Ectodermal cell (in vitro differentiated cells): ENCODE results near the gene FNTB.
"Not testable (repeated sequence)": the region's sequence is repeated elsewhere in the genome, so short reads cannot be mapped to it uniquely, and the experiment has no call there.

Source experiments
- H3K27ac ChIP-seq: 2 replicates; pipeline ENCODE4 v1.7.0; 2013; ENCODE audit warnings: mild to moderate bottlenecking, low read depth, low read length; ENCODE audit not compliant: insufficient read depth, poor library complexity, severe bottlenecking
- H3K27me3 ChIP-seq: 2 replicates; pipeline ENCODE4 v1.7.0; 2013; ENCODE audit warnings: mild to moderate bottlenecking, low read length; ENCODE audit not compliant: insufficient read depth, control insufficient read depth, poor library complexity, severe bottlenecking
- H3K36me3 ChIP-seq: one replicate; pipeline ENCODE4 v1.7.0; 2013; ENCODE audit warnings: low read length; ENCODE audit not compliant: control insufficient read depth, insufficient read depth
- H3K4me1 ChIP-seq: one replicate; pipeline ENCODE4 v1.7.0; 2013; ENCODE audit warnings: low read length; ENCODE audit not compliant: control insufficient read depth, insufficient read depth
- H3K4me3 ChIP-seq: 2 replicates; pipeline ENCODE4 v1.7.0; 2013; ENCODE audit warnings: low read depth, low read length, control low read depth; ENCODE audit not compliant: insufficient read depth
- H3K9me3 ChIP-seq: 2 replicates; pipeline ENCODE4 v1.7.0; 2013; ENCODE audit warnings: mild to moderate bottlenecking, low read length, moderate library complexity; ENCODE audit not compliant: control insufficient read depth
- WGBS, 2 experiments: methylation state at CpG; one replicate each; pipeline ENCODE4 v1.1.7; 2013; ENCODE audit warnings: missing lambda C conversion rate in 2 of 2; 5-methylcytosine and 5-hydroxymethylcytosine counted together

FNTB gene

GRCh38 chr14:65080960-65081747 lies 94.5 kb downstream of the FNTB start:
- Histone ChIP-seq H3K4me3 (no peak overlapping the region), H3K4me1 (no peaks in the 10 kb centered on the region), H3K27me3 (no peaks in the 10 kb centered on the region), H3K27ac (no peak overlapping the region), H3K9me3 (no peaks in the 10 kb centered on the region), H3K36me3 (peaks cover 35% of the 10 kb centered on the region)
- WGBS, 2 experiments, result 91 to 96% methylated on average over 2 of the region's 2 CpGs

DNA sequence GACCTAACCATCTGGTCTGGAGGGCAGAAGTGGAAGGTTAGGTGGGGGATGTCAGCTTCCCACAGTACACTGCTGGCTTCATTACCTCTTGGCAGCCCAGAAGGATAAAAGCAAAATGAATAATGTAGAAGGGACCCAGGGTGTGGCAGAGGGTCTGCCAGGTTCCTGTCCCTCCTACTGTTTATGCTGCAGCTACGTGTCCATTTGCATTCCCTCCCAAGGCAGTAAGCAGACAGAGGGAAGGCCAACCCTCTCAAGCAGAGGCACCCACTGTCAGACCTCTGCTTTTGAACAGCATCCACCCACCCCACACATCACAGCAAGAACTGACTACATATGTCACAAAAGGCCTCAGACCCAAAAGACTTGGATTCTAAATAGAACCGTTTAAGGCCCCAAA lies 96.2 kb downstream of the FNTB start:
- Histone ChIP-seq H3K4me1 (no peaks in the 10 kb centered on the region), H3K36me3 (peaks cover 38% of the 10 kb centered on the region), H3K4me3 (no peak overlapping the region), H3K27ac (no peak overlapping the region), H3K9me3 (no peaks in the 10 kb centered on the region), H3K27me3 (no peaks in the 10 kb centered on the region)
- WGBS, 2 experiments, result 82 to 83% methylated on average over 2 of the region's 2 CpGs

- no peaks in the 10 kb centered on the region for H3K27me3 ChIP-seq
- no peak overlapping the region for H3K4me3 ChIP-seq
- no peak overlapping the region for H3K27ac ChIP-seq
- peaks cover 50% of the 10 kb centered on the region for H3K36me3 ChIP-seq
- H3K9me3 ChIP-seq, result no peaks in the 10 kb centered on the region
- H3K4me1 ChIP-seq, result no peaks in the 10 kb centered on the region
- 82 to 88% methylated on average over 4 to 6 of the region's 6 CpGs for whole genome bisulfite sequencing, 2 experiments
Measured at GRCh38 chr14:65084554-65085505, 98.1 kb downstream of the FNTB start.

- not testable (repeated sequence) for H3K4me1 ChIP-seq, H3K27ac ChIP-seq, H3K27me3 ChIP-seq, H3K4me3 ChIP-seq, H3K9me3 ChIP-seq
- WGBS, 2 experiments, result 89 to 90% methylated on average over 4 of the region's 4 CpGs
- H3K36me3 ChIP-seq, result peaks cover 49% of the 10 kb centered on the region
Measured at GRCh38 chr14:65086686-65087085, 100.0 kb downstream of the FNTB start.

DNA sequence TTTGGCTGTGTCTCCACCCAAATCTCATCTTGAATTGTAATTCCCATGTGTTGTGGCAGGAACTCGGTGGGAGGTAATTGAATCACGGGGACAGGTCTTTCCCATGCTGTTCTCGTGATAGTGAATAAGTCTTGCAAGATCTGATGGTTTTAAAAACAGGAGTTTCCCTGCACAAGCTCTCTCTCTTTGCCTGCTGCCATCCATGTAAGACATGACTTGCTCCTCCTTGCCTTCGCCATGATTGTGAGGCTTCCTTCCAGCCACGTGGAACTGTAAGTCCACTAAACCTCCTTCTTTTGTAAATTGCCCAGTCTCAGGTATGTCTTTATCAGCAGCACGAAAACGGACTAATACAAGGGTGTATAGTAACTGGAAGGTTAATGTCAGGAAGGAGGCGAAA lies 101.1 kb downstream of the FNTB start:
- H3K4me3 ChIP-seq, H3K27me3 ChIP-seq, H3K27ac ChIP-seq, H3K9me3 ChIP-seq, H3K4me1 ChIP-seq: not testable (repeated sequence)
- peaks cover 53% of the 10 kb centered on the region for H3K36me3 ChIP-seq
- WGBS, 2 experiments, result 86 to 87% methylated on average over 8 of the region's 8 CpGs

DNA sequence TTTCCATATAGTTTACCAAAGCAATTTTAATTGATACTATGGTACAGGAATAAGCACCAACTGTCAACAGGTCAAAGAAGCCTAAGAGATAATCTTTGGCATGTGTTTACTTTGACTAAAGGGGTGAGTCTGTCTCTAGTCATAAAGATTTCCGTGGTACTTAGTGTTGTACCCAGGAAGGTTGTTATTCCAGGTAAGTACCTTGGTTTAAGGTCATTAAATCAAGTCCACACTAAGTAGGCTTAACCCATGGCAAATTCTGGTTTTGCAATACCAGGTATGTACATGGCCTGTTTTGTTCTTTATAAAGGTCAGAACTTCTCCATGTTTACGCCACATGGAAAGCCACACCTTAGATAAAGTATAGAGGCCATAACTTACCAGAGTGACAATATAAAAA lies 105.7 kb downstream of the FNTB start:
- Histone ChIP-seq H3K27ac (no peak overlapping the region), H3K4me3 (no peak overlapping the region), H3K36me3 (peaks cover 46% of the 10 kb centered on the region), H3K4me1 (no peaks in the 10 kb centered on the region), H3K27me3 (no peaks in the 10 kb centered on the region), H3K9me3 (no peaks in the 10 kb centered on the region)
- WGBS, 2 experiments, result 95 to 100% methylated on average over 2 of the region's 2 CpGs

DNA sequence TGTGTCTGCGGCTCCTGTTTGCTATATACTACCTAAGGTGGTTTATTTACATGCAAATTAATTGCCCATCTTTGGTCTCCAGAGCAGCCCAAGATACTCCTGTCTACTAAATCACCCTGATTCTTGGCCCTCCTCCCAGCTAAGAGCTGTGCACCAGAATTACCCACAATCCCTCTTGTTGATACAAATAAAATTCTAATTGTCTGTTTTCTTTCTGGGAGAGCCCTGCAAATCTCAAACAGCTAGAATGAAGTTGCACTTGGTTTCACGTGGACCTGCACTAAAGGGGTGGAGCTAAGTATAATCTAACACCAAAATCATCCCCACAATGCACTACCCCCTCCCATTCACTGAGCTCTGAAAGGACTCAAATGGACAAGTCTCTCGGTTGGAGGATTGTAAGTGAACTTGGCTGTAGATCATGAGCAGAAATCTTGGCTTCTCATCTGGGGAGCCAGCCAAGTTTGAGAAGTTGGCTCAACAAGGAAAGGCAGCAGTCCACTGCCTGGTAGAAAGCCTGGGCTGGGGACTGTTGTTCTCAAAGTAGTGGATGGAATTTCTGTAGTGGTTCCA lies 109.0 kb downstream of the FNTB start:
- Histone ChIP-seq H3K4me1 (no peaks in the 10 kb centered on the region), H3K4me3 (no peak overlapping the region), H3K9me3 (no peaks in the 10 kb centered on the region), H3K27me3 (no peaks in the 10 kb centered on the region), H3K27ac (no peak overlapping the region), H3K36me3 (peaks cover 21% of the 10 kb centered on the region)
- 90 to 97% methylated on average over 3 of the region's 3 CpGs for WGBS, 2 experiments

- WGBS, 2 experiments, result 86 to 88% methylated on average over 6 of the region's 6 CpGs
- Histone ChIP-seq H3K4me1 (no peaks in the 10 kb centered on the region), H3K9me3 (no peaks in the 10 kb centered on the region), H3K36me3 (peaks cover 21% of the 10 kb centered on the region), H3K4me3 (no peak overlapping the region), H3K27ac (no peak overlapping the region), H3K27me3 (no peaks in the 10 kb centered on the region)
Measured at GRCh38 chr14:65096323-65097089, 109.8 kb downstream of the FNTB start.

GRCh38 chr14:65098586-65098985 lies 111.9 kb downstream of the FNTB start:
- Histone ChIP-seq H3K27me3 (peaks cover 6% of the 10 kb centered on the region), H3K36me3 (peaks cover 5% of the 10 kb centered on the region), H3K9me3 (no peaks in the 10 kb centered on the region), H3K27ac (no peak overlapping the region), H3K4me3 (no peak overlapping the region), H3K4me1 (peaks cover 3% of the 10 kb centered on the region)
- WGBS, 2 experiments, result 96% methylated on average over 2 of the region's 2 CpGs; no CpG with 5 or more reads in 1 of the 2 experiments
